Heart left ventricle (tissue), 13 donors: ENCODE results near the gene ASTN2.

Source experiments
- CTCF ChIP-seq, 12 donors: fragments of 200-600 bp; sonication (generic) in 4 of 12; IDR thresholded peaks; one replicate each; pipeline versions ENCODE4 v1.5.0 to v1.8.0; 2018 to 2022; ENCODE audit warnings: antibody characterized with exemption in 12 of 12, mild to moderate bottlenecking in 5 of 12
- POLR2A ChIP-seq, 2 donors: fragments of 450-650 bp; IDR thresholded peaks; one replicate each; pipeline ENCODE4 v1.6.1; 2017; ENCODE audit warnings: antibody characterized with exemption in 2 of 2, mild to moderate bottlenecking in 2 of 2, moderate library complexity in 2 of 2
- donor health status: ischemic (EF 13 %, LVEDD 7.1; RV severe dilation, severe dysfunction).
- donor health status: DM: no; HTN: yes; CAD: no.
- donor health status: DM: no; HTN: no; CAD: no.
- donor health status: ischemic (EF 25% LVEDD 6.9; RV normal size, moderate dysfunction).
- donor health status: ischemic (EF 25% LVEDD 5.7; RV mildly dilated, moderate dysfunction).
- donor health status: ischemic (EF 35%, LVEDD 5.7; RV mildly dilated, moderate dysfunction).
- donor health status: nonischemic (EF 11% LVEDD 7.7; RV severe dilation, severe dysfunction).
- donor health status: DM: yes; HTN: yes; CAD: no.
- donor health status: PGD.
- donor health status: ischemic (EF 29% LVEDD 5.4; RV normal size, mild dysfunction).
- donor health status: nonischemic (EF 23%, LVEDD 6.1; RV moderate dilation, normal function).

GRCh38 chr9:116721411-116721810, 693.4 kb downstream of the ASTN2 start:
- TF ChIP-seq CTCF (IDR thresholded peaks at IDR 0.05) = no peak
- TF ChIP-seq POLR2A (IDR thresholded peaks at IDR 0.05) = no peak
